Urinary bladder (tissue), 4 donors: ENCODE results near the gene CYP27A1. TPM values are rescaled to one million over a fixed set of nuclear protein-coding genes. Genes with fewer than 3 reads are reported as not detected.

Experiments used
- DNase-seq: peaks from one replicate; pipeline ENCODE4 v3.0.0-alpha.2; 2015; ENCODE audit errors: extremely low spot score
- H3K27ac ChIP-seq: one replicate; pipeline ENCODE4 v1.5.1; 2013; ENCODE audit warnings: low read depth, mild to moderate bottlenecking, moderate library complexity
- H3K36me3 ChIP-seq: one replicate; pipeline ENCODE4 v1.6.1; 2013; ENCODE audit warnings: mild to moderate bottlenecking, moderate library complexity; ENCODE audit not compliant: insufficient read depth
- H3K4me1 ChIP-seq: one replicate; pipeline ENCODE4 v1.6.1; 2013; ENCODE audit warnings: mild to moderate bottlenecking, moderate library complexity; ENCODE audit not compliant: insufficient read depth
- H3K4me3 ChIP-seq: one replicate; pipeline ENCODE4 v1.5.1; 2013; ENCODE audit warnings: low read depth, low read length
- WGBS: extraction: QIAGEN DNeasy Blood & Tissue Kit; methylation state at CpG from one replicate; pipeline ENCODE4 v1.1.7; 2013; 5-methylcytosine and 5-hydroxymethylcytosine counted together
- polyA plus RNA-seq: library from polyadenylated mRNA; stranded (reverse); fragments of 200-250 nt; gene quantifications from one replicate; pipeline ENCODE4 v1.2.3, GENCODE V29; 2013
- total RNA-seq: library from RNA; depleted of rRNA; stranded (reverse); fragments of >200 nt; gene quantifications from one replicate; pipeline ENCODE4 v1.2.3, GENCODE V29; 2014
- donor health status: healthy with polysubstance abuse.
- donor health status: healthy.

The CYP27A1 gene
- total and polyA plus RNA-seq, 2 donors, result 10.3 to 41.1 TPM

DNA sequence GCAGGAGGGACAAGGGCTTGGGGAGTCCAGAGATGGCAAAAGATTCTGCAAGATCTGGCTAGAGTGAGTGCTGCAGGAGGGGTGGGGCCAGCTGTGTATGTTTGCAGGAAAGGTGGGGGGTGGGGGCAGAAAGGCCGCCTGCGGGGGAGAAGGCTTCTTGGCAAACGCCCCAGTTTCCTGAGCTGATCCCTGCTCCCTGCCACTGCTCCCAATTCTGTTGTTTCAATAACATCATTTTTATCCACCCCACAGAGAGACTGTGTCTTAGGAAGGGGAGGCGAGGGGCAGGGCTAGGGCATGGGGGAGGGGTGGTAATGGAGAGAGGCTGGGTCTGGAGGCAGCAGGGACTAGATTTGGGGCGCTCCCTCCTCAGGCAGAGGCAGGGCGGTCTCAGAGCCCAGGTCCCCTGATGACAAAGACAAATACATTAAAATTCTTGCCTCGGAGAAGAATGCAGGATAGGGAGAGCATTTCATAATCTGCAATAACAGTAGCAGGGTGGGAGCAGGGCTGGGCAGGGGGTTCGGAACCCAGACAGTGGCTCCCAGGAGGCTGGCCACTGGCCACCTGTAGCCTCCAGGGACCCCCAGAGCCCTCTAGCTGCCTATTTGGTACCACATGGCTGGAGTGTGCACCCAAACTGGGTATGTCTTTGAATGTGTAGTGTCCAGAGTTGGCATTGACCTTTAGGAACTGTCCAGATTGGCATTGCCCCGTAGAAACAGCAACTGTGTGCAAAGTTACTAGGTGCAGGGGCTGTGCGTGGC is 75.6 kb downstream of the CYP27A1 start:
- Histone ChIP-seq H3K27ac (no peak overlapping the region), H3K4me1 (peaks cover 2% of the 10 kb centered on the region), H3K36me3 (no peaks in the 10 kb centered on the region), H3K4me3 (no peak overlapping the region)
- DNase-seq, result no peak
- 20% methylated on average over 10 of the region's 10 CpGs for WGBS

DNA sequence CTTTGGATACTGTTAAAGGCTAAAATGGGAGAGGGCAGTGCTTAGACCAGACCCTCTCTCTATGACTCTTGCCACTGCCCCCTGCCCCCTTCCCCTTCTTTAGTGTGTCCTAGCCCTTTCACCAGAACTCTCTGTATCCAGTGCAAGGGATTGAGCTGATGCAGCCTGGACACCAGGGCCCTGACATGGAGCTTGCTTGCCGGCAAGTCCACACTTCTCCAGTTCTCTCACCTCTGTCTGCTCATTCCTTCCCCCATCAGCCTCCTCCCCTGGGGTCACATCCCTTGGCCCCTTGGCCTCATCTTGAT is 76.1 kb downstream of the CYP27A1 start:
- Histone ChIP-seq H3K4me1 (peaks cover 2% of the 10 kb centered on the region), H3K4me3 (no peak overlapping the region), H3K27ac (no peak overlapping the region), H3K36me3 (no peaks in the 10 kb centered on the region)
- 20% methylated on average over 1 of the region's 1 CpG for WGBS
- no peak for DNase-seq

DNA sequence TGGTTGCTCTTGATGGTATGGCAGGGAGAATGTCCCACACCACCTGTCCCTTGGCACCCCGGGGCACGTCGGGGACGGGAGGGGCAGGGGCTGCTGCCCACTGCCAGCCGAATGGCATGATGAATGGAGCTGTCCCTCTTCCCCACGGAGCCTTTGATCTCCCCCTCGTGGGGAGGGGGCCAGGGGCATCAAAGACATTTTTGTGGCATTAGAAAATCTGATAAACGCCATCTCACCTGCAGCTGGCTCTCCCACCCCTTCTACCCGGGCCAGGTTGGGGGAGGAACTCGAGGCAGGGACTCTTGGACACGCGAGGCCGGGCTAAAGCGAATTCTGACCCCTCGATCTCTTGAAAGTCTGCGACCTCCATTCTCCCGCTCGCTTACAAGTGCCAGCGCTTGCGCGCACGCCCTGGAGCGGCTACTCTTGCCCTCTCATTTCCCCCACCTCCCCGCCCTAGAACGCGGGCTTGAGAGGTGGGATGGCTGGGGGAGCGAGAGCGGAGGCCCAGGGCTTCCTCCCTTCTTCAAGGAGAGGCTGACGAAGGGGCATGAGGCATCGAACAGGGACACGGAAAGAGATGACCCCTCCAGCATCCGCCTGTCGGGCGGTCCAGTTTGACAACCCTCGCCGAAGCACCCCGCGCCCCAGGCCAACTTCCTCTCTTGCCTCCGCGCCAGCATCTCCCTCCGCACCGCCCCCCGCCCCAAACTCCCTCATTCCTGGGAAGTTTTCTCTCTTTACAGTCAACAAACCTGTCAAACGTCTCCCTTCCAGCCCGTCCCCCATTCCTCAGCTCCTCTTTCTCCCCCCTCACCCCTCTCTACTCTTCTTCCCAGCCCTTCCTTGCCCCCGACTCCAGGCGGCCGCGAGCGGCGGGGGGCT is 77.0 kb downstream of the CYP27A1 start:
- WGBS, result 4% methylated on average over 51 of the region's 51 CpGs
- no peaks in the 10 kb centered on the region for H3K36me3 ChIP-seq
- peaks cover 2% of the 10 kb centered on the region for H3K4me1 ChIP-seq
- no peak for DNase-seq
- H3K27ac ChIP-seq, result no peak overlapping the region
- H3K4me3 ChIP-seq, result peak overlapping the region; percentile 35

DNA sequence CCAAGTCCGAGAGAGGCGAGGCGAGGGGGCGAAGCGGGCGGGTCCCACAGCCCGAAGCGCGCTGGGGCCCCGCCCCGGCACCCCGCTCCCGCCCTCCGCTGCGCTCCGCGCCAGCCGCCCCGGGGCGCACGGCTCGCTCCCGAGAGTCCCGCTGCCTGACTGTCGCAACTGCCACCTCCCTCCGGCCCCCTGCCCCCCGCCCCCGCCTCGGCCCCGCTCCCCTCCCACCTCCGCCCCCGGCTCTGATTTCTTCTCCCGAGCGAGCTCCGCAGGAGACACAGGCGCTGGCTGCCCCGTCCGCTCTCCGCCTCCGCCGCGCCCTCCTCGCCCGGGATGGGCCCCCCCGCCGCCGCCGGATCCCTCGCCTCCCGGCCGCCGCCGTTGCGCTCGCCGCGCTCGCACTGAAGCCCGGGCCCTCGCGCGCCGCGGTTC is 77.6 kb downstream of the CYP27A1 start, which contains the start of gene WNT6:
WNT6 (plus strand) TSS at position 250 of the 432 bp plus-strand sequence. CDS start 233 bp downstream, outside the sequence.
- Histone ChIP-seq H3K36me3 (no peaks in the 10 kb centered on the region), H3K27ac (no peak within 1 kb of the TSS), H3K4me3 (peak within 1 kb of the TSS; percentile 35), H3K4me1 (no peaks in the 10 kb centered on the region)
- no peak for DNase-seq
- under 1% methylated on average over 62 of the region's 64 CpGs for WGBS

DNA sequence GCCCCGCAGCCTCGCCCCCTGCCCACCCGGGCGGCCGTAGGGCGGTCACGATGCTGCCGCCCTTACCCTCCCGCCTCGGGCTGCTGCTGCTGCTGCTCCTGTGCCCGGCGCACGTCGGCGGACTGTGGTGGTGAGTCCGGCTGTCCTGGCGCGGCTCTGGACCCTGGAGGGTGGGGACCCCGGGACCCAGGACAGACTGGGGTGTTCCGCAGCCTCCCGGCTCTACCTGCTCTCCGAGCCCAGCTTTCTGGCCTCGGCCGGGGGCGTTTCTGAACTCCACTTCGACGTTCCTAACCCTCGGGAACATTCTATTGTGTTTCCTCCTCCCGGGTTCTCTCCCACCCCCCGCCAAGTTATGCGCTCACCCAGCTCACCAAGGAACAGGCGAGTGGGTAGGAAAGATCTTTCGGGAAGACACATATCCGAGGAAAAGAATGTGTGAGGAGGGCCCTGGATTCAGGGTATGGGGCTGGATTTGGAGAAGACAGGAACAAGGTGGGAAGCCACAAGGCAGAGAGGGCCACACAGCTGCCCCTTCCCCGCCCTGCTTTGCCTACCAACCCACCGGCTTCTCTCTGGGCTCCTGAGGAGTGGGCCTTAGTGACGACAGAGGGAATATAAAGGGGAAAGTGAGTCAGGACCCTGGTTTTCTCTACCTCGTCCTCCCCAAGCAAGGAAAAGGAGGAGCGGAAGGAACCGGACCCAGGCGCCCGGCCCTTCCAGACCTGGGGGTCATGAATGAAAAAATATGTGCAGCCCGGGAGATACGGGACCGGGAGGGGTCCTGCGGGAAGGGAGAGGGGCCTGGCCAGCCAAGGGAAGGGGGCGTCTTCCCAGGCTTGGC is 78.3 kb downstream of the CYP27A1 start:
- H3K27ac ChIP-seq, result no peak overlapping the region
- peak overlapping the region; percentile 35 for H3K4me3 ChIP-seq
- no peaks in the 10 kb centered on the region for H3K4me1 ChIP-seq
- DNase-seq, result no peak
- WGBS, result 2% methylated on average over 47 of the region's 47 CpGs
- no peaks in the 10 kb centered on the region for H3K36me3 ChIP-seq

DNA sequence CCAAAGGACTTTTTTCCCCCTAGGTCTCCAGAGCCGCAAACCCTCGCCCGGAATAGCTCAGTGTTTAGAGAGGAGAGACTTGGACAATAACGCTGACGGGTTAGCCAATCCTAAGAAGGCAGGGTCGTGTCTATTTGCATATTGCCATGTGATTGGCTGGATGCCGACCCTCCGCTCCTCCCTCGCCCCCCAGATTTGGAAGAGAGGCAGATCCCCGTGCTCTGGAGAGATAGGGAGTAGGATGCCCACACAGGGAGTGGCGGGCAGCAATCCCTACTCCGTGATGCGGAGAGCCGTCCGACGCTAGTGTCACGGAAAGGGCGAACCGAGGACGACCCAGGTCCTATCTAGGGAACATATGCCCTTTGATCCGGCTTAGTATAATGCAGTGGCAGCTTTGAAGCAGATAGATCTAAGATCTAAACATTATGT is 79.0 kb downstream of the CYP27A1 start:
- peak overlapping the region; percentile 17 for H3K4me3 ChIP-seq
- no peaks in the 10 kb centered on the region for H3K4me1 ChIP-seq
- no peak overlapping the region for H3K27ac ChIP-seq
- no peaks in the 10 kb centered on the region for H3K36me3 ChIP-seq
- WGBS, result 1% methylated on average over 21 of the region's 21 CpGs
- no peak for DNase-seq

DNA sequence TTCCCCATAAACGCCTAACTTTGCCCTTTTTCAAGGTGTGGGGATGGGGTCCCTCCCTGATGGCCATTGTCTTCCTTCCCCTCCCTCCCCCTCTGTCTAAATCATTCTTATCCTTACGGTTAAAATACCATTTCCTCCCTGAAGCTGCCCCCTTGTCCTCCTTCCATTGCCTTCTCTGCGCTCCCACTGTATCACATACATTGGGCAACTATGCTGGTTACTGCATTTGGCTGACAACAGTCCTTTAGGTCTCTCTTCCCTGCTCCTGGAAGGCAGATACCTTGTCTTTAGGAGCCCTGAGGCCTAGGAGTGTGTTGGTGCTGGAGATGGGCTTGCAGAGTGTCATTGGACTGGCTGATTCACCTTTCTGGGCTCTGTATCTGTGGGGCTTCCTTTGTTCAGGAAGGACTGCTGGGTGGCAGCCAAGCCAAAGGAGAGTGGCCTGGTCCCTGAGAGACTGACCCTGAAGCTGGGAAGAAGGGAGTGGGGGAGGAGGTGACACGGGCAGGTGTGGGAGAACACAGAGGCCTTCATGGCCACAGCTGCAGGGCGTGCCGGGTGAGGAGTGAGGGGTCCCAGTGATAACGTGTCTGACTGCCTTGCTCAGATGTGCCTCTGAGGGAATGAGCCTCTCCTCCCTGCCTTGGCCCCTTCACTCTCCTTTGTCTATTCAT is 79.8 kb downstream of the CYP27A1 start:
- Histone ChIP-seq H3K4me1 (no peaks in the 10 kb centered on the region), H3K4me3 (no peak overlapping the region), H3K36me3 (no peaks in the 10 kb centered on the region), H3K27ac (no peak overlapping the region)
- WGBS, result 66% methylated on average over 7 of the region's 7 CpGs
- DNase-seq, result no peak

DNA sequence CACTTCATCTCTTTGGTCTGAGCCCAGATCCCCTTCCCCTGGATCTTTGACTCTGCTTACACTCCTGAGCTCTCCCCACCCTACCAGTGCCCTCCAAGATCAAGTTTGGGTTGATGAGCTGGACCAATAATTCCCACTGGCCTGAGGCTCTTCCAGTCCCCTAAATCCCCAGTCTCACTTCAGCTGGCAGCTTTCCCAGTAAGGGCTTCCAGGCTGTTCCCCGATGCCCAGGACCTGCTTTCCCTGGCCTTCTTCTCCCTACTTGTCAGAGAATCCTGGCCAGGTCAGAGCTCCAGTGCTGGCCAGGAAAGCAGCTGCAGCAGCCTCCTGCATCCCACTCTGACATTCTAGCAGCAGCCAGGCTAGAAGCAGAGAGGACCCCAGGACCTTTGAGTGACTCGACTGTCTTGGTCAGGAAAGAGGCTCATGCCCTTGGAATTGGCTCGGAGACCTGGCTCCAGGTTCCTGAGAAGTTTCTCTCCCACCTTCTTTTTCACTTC is 81.1 kb downstream of the CYP27A1 start:
- no peak overlapping the region for H3K27ac ChIP-seq
- no peaks in the 10 kb centered on the region for H3K4me1 ChIP-seq
- 66% methylated on average over 3 of the region's 3 CpGs for WGBS
- H3K4me3 ChIP-seq, result no peak overlapping the region
- no peak for DNase-seq
- H3K36me3 ChIP-seq, result no peaks in the 10 kb centered on the region

Other genes starting within 250 kb of the CYP27A1 start
- 37.1 TPM for gene USP37, start 213.8 kb upstream of the CYP27A1 start, total RNA-seq
- 4.6 TPM for gene USP37, start 213.8 kb upstream of the CYP27A1 start, polyA plus RNA-seq
- gene CNOT9, start 213.3 kb upstream of the CYP27A1 start, total RNA-seq, result 43.8 TPM
- gene CNOT9, start 213.3 kb upstream of the CYP27A1 start, polyA plus RNA-seq, result 19.6 TPM
- 6.7 TPM for gene PLCD4, start 174.2 kb upstream of the CYP27A1 start, total RNA-seq
- gene PLCD4, start 174.2 kb upstream of the CYP27A1 start, polyA plus RNA-seq, result 28.4 TPM
- gene ZNF142, start 122.5 kb upstream of the CYP27A1 start, total RNA-seq, result 8.5 TPM
- 12.8 TPM for gene ZNF142, start 122.5 kb upstream of the CYP27A1 start, polyA plus RNA-seq
- 24.3 TPM for gene BCS1L, start 122.5 kb upstream of the CYP27A1 start, total RNA-seq
- 39.5 TPM for gene BCS1L, start 122.5 kb upstream of the CYP27A1 start, polyA plus RNA-seq
- 20.6 TPM for gene RNF25, start 110.1 kb upstream of the CYP27A1 start, total RNA-seq
- gene RNF25, start 110.1 kb upstream of the CYP27A1 start, polyA plus RNA-seq, result 29.0 TPM
- gene STK36, start 110.1 kb upstream of the CYP27A1 start, total RNA-seq, result 48.6 TPM
- gene STK36, start 110.1 kb upstream of the CYP27A1 start, polyA plus RNA-seq, result 17.9 TPM
- 8.8 TPM for gene TTLL4, start 71.3 kb upstream of the CYP27A1 start, total RNA-seq
- gene TTLL4, start 71.3 kb upstream of the CYP27A1 start, polyA plus RNA-seq, result 9.0 TPM
- 1.2 TPM for gene PRKAG3, start 49.7 kb downstream of the CYP27A1 start, total RNA-seq
- not detected for gene PRKAG3, start 49.7 kb downstream of the CYP27A1 start, polyA plus RNA-seq
- 0.16 TPM for gene WNT6, start 77.7 kb downstream of the CYP27A1 start, total RNA-seq
- gene WNT6, start 77.7 kb downstream of the CYP27A1 start, polyA plus RNA-seq, result 3.0 TPM
- gene WNT10A, start 98.7 kb downstream of the CYP27A1 start, total RNA-seq, result 1.9 TPM
- 1.2 TPM for gene WNT10A, start 98.7 kb downstream of the CYP27A1 start, polyA plus RNA-seq
- 0.16 TPM for gene CDK5R2, start 177.5 kb downstream of the CYP27A1 start, total RNA-seq
- gene CDK5R2, start 177.5 kb downstream of the CYP27A1 start, polyA plus RNA-seq, result 0.23 TPM
- not detected for gene FEV, start 203.0 kb downstream of the CYP27A1 start, total RNA-seq
- not detected for gene FEV, start 203.0 kb downstream of the CYP27A1 start, polyA plus RNA-seq
- not detected for gene CRYBA2, start 211.3 kb downstream of the CYP27A1 start, total RNA-seq
- gene CRYBA2, start 211.3 kb downstream of the CYP27A1 start, polyA plus RNA-seq, result not detected